HT-29 (cell line): ENCODE results near the gene FBN1. TPM values are rescaled to one million over a fixed set of nuclear protein-coding genes. Genes with fewer than 3 reads are reported as not detected.

ENCODE experiments used
- DNase-seq: peaks from one replicate; pipeline ENCODE4 v3.0.0-alpha.2; 2015; ENCODE audit warnings: low spot score
- total RNA-seq: library from RNA; depleted of rRNA; stranded (reverse); fragments of >200 nt; shearing (Covaris generic); gene quantifications from 2 replicates; pipeline ENCODE4 v1.2.3, GENCODE V29; 2014; rRNA removed

The FBN1 gene
- total RNA-seq, 1 experiment from 2014 or later: 0.61 TPM

DNA sequence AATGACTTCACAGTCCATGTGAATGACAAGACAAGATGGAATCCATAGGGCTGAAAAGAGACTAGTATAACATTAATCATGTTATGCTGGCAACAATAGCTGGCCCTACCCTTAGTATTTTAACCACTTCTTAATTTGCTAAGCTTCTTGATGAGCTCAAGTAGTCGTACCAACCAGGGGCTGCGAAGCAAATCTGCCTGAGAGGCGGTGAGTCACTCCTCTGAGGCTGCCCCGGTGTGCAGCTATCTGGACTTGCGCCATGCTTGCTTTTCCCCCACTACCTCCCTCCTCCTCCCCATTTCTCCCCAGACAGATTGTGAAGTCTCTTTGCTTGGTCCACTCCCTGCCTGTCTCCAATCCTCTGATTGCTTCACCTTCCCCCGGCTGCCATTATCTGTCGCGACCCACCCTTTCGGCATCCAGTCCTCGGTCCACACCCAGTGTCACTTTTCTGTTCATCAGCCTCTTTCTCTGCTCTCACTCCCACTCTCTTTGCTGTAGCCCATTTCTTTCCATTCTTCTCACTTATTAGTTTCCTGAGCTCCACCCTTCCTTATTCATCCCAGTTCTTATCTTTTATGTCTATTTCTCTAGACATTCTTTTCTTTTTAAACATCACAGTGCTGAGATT is 271.6 kb downstream of the FBN1 start:
- DNase-seq: no peak

- no peak for DNase-seq
Observed at GRCh38 chr15:48371961-48372360, 273.5 kb downstream of the FBN1 start.

- no peak for DNase-seq
Observed at GRCh38 chr15:48371550-48371949, 274.0 kb downstream of the FBN1 start.

DNA sequence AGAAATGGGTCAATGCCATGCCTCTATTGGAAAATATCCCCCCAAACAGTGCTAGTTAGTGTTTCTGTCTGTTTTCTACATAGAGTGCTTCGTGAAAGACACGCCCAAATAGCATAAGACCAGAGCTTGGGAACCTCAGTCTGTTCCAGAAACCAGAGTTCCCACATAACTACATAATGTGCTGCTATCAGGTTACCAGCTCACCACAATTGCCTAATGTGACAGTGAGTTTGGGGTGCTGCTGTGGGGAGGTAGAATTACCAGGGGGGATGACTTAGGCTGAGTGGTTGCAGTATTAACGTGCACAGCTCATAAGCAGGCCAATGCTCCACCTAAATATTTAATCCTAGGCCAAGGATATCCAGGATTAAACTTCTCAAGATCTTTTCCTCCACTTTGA is 275.0 kb downstream of the FBN1 start:
- no peak for DNase-seq

DNA sequence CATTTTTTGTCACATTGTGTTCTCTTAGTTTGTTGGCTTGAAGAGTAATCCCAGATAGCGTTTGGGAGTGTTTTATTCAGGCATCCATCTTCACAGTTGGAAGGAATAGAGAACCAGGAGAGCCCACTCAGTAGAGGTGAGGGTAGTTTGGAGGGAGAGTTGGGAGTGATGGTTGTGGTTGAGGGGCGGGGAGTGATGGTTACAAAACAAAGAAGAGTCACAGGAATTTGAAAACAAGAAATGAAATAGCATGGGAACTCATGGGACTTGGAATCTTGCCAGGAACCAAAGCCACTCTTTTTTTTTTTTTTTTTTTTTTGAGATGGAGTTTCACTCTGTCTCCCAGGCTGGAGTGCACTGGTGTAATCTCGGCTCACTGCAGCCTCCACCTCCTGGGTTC is 278.0 kb downstream of the FBN1 start:
- no peak for DNase-seq

GRCh38 chr15:48366584-48367312 is 278.8 kb downstream of the FBN1 start:
- DNase-seq: no peak

- no peak for DNase-seq
Observed at GRCh38 chr15:48365575-48365974, 279.9 kb downstream of the FBN1 start.

- no peak for DNase-seq
Observed at GRCh38 chr15:48363474-48363873, 282.0 kb downstream of the FBN1 start.

- DNase-seq: no peak
Observed at GRCh38 chr15:48361685-48362084, 283.8 kb downstream of the FBN1 start.

GRCh38 chr15:48360841-48361240 is 284.7 kb downstream of the FBN1 start:
- DNase-seq: no peak

Other genes with a start within 250 kb of the FBN1 start
- 11.1 and 15.2 TPM in 2 replicates for gene CEP152, start 165.4 kb upstream of the FBN1 start, total RNA-seq
- 74.0 and 76.7 TPM in 2 replicates for gene EID1, start 232.4 kb upstream of the FBN1 start, total RNA-seq